Hematopoietic multipotent progenitor cell treated with erythropoietin and hydrocortisone succinate and interleukin-3 and kit ligand, for 15 days (in vitro differentiated cells): ENCODE results near the gene GAS6.
"Not testable (repeated sequence)": the region's sequence is repeated elsewhere in the genome, so short reads cannot be mapped to it uniquely, and the experiment has no call there.

Experiments
- DNase-seq: peaks from one replicate; pipeline ENCODE4 v3.0.0-alpha.2; 2015; ENCODE audit warnings: low spot score

The GAS6 gene

DNA sequence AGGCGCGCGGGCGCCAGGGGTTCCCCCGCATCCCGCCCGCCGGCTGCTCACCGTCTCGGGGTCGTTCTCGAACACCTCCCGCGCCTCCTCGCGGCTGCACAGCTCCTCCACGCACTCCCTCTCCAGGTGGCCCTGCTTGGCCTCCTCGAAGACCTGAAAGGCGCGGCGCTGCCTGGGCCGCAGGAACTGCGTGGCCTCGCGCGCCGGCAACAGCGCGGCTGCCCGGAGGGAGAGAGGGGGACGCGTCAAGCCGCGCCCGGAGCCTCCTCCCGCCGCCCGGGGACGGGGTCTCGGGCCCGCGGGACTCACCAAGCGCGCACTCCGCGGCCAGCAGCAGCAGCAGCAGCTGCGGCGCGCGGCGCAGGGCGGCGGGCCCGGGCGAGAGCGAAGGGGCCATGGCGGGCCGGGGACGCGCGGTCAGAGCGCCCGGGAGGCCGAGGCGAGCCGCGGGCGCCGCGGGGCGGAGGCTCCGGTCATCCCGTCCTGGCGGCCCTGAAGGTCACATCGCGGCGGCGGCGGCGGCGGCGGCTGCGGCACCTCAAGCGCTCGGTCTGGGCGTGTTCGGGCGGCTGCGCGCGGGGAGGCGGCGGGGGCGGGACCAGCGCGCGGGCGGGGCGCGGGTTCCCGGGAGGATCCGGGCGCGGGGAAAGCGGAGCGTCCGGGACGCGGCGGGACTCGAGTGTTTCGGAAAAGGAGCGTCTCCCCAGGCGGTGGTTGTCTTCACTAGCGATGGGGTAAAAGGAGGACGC, at the start of gene GAS6:
Gene GAS6 (minus strand): TSS at position 553 of the 749 bp plus-strand sequence. CDS start 156 bp downstream, at position 397.
- no peak for DNase-seq

DNA sequence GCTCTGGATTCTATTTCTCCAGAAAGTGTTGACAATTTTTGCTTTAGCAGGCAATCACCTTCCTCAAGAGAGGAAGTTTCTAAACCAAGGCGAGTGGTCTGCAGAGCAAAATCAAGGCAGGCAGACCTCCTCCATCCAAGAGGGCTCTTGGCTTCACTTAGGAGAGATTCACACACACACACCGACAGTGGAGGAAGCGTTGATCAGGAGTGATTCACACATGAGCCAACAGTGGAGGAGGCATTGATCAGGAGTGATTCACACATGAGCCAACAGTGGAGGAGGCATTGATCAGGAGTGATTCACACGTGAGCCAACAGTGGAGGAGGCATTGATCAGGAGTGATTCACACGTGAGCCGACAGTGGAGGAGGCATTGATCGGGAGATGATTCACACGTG, 49.5 kb upstream of the GAS6 start:
- not testable (repeated sequence) for DNase-seq

DNA sequence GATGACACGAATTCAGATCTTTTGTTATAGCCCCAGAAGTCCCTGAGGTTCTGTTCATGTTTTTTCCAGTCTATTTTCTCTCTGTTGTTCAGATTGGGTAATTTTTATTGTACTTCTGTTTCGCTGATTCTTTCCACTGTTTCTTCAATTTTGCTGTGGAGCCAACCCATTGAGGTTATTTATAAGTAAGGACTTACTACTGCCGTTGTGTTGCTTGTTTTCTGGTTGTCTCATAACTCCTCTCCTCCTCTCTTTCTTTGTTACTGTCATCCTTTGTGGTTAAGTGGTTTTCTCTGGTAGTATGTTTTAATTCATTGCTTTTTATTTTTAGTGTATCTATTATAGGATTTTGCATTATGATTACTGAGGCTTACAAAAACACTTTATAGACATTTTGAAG, 48.7 kb upstream of the GAS6 start:
- DNase-seq, result no peak

DNA sequence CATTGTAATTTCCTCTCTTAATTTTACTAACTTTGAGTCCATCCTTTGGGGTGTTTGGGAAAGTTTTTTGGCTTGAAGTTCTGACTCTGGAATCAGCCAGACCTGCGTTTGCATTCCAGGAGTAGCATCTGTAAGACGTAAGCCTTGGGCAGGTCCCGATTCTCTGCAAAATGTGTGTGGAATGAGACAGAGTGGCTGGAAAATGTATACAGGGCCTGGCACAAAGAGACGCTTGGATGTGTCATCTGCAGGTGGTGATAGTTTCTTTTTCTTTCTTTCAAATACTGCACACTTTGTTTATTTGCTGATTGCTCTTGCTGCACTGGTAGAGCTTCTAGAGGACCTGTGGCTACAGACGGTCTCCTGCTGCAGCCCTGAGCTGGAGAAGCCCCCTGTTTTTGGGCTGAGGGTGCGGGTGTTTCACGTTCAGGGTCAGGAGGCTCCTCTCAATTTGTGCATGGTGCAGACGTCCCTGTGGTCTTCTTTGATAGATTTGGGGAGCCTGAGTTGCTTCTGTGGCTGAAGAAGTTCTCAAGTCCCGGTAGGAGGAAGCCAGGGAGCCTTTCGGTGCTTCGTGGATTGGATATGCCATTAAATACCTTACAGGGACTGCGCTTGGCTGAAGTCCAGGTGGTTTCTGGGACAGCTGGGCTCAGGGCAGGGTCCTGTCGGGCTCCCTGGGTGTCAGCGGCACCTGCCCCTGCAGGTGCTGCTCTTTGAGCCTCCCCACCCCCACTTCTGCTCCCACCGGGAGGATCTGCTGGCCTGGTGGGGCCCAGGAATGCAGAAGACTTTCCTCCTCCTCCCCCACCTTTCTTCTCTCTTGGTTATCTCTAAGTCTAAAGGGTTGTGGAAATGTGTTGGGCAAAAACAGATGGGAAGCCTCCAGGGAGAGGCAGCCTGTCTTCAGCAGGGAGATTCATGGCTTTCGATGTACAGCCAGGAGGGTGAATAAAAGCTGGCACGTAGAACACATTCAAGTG, 44.0 kb upstream of the GAS6 start:
- DNase-seq, result no peak

DNA sequence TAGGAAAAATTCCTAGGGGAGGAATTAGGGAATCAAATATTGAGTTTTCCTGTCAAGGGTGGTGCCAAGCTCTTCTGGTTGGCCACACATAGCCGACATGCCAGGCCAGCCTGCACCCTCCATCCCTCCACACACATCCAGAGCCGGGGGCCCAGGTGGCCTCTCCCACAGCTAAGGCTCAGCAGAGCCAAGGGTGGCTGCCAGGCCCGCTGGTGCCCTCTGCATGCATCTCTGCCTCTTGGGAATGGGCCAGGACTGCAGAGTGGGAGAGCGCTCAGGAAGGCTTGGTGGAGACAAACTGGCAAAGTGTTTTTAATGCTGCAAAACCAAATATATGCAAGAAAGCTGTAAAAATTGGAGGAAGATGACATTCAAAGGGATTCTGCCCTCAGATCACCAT, 42.7 kb upstream of the GAS6 start:
- no peak for DNase-seq

DNA sequence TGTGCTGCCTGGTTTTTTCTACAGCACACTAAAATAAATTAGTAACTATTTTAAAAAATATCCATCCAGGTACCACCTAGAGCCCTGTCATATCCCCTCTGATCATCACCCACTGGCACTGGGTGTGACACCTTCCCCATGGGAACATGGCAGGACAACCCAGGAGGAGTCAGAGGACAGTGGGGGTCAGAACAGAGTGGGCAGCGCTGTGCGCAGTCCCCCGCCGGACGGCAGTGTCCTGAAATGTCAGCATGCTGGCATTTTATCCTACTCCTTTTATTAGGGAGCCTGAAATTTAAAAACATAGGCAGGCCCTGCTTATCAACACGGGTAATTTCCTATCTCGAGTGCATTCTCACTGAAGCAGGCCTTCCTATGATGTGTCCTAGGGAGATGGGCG, 42.1 kb upstream of the GAS6 start:
- no peak for DNase-seq

DNA sequence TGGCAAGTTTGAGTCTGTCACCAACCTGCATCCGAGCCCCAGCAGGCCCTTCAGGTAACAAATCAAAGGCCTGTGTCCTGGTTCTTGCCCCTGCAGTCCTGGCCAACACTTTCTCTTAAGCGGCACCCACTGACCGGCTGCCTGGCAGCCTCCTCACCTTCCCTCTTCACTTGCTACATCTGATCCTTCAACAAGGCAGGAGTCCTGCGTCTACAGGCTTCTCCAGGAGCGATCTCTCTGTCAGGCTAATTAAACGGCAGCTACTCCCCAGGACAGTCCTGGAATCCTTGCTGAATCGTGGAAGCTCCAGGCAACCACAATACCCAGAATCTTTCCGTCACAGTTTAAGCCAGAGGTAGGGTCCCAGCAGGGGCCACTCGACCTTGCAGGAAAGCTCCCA, 41.1 kb upstream of the GAS6 start:
- DNase-seq, result no peak

DNA sequence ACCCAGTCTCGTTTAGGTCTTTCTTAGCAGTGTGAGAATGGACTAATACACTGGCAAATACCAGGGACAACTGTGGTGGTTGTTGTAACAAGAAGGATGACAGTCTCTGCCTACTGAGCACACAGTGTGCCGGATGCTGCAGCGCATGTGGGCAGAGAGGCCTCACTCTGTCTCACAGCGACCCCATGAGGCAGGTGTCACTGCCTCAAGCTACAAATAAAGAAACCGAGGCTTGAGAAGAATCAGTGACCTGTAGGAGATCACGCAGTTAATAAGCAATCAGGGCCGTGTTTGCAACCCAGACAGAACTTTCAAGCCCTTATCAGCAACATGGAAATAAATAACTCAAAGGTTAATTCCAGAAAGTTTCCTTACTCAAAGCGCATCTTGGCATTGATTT, 40.5 kb upstream of the GAS6 start:
- no peak for DNase-seq

DNA sequence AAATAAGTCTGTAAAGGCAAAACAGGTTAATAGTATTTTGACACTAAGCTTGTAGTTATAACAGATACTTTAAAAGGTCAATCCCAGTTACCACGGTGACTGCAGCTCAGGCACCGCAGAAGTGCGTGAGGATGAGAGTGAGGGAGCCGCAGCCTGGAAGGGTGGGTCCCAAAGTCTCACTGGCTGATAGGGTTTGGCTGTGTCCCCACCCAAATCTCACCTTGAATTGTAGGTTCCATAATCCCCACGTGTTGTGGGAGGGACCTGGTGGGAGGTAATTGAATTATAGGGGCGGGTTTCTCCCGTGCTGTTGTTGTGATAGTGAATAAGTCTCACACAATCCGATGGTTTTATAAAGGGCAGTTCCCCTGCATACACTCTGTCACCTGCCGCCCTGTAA, 40.0 kb upstream of the GAS6 start:
- no peak for DNase-seq

DNA sequence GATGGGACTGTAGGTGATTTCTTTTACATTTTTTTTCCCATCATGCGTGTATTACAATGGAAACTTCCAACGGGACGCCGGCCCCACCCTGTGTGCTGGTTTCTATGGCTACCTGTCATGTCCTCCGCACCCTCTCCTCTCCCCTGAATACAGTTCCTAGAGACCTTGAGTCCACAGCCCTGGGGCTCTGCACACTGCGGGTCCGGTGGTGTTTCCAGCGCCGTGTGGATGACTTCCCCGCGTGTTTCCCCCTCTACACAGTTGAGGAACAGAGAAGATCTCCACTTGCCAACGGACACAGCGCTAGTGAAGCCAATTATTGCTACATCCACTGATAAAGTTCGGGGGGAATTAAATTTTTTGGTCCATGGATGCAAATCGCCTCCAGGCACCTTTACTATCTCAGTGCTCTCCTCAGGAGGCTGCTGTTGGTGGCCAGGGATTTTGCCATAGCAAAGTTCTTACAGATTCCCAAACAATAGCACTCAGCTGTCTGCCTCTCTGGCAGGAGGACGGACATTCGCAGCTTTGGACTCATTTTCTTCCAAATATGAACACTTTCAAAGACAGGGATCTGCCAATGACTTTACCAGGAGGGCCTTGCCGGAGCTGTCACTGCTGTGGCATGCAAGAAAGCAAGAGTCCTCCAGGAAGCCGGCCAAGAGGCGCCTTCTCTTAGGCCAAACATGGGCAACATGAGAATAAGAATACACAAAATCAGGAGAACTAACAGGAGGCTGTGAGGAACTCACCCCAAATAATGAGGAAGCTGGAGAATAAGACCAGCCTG, 39.3 kb upstream of the GAS6 start:
- no peak for DNase-seq

DNA sequence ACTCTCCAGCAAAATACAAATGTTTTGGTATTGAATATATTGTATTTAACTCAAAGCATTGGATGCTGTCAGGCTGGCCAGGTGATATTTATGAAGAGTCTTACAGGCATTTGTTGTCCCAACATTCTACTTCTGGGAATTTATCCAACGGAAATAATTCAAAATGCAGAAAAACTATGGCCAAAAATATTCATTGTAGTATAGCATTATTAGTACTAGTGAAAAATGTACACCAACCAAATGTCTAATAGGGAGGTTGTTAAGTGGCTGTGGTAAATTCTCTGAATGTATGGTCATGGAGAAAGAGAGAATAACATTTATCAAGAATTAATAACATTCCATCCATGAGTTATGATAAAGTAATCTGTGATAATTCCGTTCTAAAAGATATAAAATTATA, 38.6 kb upstream of the GAS6 start:
- no peak for DNase-seq

DNA sequence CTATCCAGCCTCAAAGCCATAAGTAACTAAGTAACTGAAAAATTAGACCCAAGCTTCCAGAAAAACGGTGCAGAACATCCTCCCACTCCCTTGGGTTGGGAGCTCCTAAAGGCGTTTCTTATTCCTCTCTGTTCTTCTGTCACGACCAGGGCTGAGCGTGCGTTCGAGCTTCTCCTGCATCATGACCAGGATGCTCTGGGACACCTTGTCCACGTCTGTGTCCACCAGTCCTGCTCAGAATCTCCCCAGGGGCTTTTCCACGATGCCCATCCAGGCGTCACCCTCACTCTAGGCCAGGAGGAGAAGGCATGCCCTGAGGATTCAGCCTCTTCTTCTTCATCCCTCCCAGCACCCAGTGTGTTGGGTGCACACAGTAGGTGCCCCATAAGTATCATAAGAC, 37.8 kb upstream of the GAS6 start:
- no peak for DNase-seq

DNA sequence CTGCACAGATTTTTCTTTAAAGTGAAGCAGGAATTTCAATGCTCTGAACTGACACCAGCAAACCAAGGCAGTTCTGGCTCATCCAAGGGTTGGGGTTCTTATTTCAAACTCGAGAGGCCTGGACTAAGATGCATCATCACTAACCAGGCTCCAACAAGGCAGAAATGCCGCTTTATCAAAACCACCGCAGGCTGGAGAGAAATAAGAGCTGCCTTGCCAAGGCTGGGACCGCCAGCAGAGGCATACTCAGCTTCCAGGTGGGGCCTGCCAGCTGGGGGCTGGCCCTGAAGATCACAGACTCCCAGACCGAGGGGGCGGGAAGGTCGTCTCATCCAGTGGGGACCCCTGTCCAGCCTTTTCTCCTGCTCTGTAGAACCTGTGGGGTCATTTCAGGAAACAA, 37.4 kb upstream of the GAS6 start:
- DNase-seq, result no peak

DNA sequence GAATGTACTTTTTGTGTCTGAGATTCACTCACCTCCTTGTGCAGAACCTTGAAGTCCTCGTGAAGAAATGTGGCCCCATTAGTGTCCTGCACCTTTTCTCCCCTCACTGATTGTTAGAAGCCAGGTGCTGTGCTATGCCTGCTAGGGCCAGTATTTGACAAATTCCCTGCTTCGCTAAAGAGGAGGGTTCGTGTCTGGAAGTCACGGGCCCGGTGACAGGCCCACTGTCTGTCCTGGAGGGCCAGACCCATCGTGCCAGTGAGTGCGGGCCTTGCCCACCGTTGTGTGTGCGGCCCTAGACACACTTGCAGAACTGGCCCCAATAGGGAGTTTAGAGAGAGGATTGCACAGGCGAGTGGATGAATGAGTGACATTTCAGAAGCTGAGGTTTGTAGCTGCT, 36.8 kb upstream of the GAS6 start:
- no peak for DNase-seq

DNA sequence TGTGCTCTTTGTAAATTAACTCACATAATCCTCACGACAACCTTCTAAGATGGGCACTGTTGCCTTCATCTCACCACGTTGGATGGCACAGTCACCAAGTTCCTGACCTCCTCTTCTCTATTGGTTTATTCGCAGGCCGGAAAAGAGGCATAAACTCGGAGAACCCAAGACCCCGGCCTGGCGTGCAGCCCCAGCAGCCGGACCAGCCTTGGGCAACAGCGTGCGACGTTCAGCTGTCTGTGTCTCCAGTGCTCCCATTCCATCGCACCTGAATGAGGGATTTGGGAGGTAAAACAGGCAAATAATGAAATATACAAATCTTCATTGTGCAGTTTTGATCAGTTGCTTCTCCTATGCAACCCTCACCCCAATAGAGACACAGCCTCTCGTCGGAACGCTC, 34.5 kb upstream of the GAS6 start:
- no peak for DNase-seq

DNA sequence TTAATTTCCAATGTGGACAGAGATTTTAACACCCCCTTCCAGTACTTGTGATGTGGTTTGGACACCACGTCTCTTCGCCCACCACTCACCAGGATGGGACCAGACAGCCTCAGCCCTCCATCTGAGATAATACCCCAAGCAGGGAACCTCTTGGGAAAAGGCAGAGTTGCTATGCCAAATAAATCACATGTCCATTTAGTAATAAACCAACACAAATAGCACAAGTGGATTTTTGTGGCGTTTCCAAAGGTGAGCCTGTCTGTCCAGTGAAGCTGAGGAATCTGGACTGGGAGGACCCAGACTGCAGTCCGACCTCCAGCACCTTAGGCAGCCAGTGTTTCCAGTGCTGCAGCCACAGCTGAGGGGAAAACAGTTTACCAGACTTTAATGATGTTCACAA, 34.1 kb upstream of the GAS6 start:
- DNase-seq, result no peak

DNA sequence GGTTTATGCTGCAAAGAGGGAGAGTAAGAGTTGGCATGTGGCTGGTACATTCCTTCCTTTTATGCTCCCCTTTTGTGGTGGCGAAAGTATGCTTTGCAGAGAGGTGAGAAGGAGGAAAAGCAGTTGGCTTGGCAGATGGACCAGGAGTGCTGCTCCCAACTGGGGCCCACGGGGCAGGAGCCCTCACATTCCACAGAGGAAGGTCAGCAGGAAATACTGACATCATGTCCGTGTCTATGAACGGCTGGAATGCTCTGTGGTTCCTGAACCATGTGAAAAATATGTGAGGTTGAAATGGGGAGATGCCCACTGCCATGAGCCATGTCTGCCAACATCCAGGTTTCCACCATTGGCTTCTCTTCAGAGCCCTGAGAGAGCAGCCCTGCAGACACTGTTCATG, 33.3 kb upstream of the GAS6 start:
- DNase-seq, result no peak

DNA sequence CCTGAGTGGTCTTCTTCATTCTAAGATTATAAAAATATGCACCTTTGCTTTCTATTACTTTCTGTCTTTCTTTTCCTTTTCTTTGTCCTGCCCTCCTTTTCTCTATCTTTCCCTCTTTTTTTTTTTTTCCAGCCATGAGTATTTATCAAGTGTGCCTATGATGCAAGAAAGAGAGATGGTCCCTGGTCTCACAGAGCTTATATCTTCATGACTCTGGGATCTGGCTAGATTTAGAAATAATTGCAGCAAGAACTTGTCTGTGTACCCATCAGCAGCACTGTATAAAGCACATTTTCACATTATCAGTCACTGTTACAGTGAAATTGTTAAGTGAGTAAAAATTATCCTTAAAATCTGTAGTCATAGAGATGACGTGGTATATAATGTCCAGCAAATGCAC, 31.6 kb upstream of the GAS6 start:
- DNase-seq, result no peak

DNA sequence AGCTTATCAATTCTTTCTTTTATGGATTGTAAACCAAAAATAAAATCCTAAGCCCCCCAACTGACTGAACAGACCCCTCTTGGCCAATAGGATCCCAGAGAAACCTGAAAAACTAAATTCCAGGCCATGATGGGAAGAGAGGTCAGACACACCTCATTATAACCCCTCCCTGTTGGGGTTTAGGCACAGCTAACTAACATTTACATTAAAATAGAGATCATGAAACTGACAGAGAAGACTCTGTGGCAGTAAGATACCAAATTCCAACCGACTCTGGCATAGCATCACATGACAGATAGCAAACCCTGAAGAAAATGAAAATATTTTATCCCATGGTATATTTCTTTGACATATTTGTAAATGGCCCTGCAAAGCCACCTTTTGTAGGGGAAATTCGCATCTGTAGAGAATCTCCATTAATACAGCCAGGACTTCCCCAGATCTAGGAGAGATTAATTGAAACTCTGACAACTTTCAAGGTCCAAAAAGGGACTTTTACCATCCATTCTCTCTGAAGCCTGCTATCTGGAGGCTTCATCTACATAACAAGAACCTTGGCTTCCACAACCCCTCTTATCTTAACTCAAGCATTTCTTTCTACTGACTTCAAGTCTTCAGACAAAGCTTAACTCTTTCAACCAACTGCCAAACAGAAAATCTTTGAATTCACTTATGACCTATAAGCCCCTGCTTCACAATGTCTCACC, 27.1 kb upstream of the GAS6 start:
- no peak for DNase-seq

DNA sequence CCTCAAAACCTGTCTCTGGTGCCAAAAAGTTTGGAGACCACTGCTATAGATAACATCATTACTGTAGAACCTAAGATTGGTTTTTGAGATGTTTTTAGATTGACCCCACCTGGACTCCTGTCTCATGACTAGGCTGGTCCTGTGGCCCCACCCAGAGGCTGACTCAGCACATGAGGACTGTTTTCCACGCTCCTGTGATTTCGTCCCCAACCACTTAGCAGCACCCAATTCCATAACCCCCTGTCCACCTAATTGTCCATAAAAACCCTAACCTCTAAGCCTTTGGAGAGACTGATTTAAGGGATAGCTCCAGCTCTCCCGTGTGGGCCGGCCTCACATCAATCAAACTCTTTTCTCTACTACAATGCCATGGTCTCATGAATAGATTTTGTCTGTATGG, 25.6 kb upstream of the GAS6 start:
- DNase-seq, result no peak

DNA sequence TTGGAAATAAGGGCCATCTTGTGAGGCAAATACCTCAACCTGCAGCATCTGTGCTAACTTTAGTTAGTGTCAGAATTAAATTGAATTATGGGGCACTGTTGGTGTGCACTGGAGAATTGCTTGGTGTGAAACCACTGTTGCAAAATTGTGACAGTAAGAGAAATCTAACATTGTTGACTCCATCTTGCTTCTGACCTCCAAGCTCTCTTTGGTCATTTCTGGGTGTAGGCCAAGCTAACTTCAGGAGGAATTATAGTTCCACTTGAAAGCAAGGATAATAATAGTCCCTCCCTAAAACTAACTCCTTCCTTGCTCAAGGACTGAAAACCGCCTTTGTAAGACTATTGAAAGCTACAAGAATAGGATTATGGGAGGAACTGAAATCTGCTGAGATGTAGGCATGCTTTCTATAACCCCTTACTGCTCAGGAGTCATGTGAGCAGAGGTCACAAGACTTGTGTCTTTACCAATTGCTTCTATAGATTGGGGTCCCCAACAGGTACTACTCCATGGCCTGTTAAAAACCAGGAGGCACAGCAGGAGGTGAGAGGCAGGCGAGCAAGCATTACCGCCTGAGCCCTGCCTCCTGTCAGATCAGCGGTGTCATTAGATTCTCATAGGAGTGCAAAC, 24.9 kb upstream of the GAS6 start:
- no peak for DNase-seq
